ENCODE results near the gene IRAK1. TPM values are rescaled to one million over a fixed set of nuclear protein-coding genes. Genes with fewer than 3 reads are reported as not detected.

IRAK1 gene
- total and polyA plus RNA-seq, 9 of the 15 experiments (the other 6 are each of a cell fraction or from before 2014, with no cell fraction given), result 11.6 to 261 (median 91.6) TPM

GRCh38 chrX:153991013-153991580 lies 28.6 kb downstream of the IRAK1 start:
- H2AFZ ChIP-seq (ENCODE audit: low read depth, low read length), result no peak overlapping the region
- H3K9me3 ChIP-seq (replicated peaks; ENCODE audit: control insufficient read depth, insufficient read depth, low read depth, low read length), result no peaks in the 10 kb centered on the region
- FAIRE-seq (no peak), ATAC-seq (no peak), DNase-seq (ENCODE audit: extremely low read depth in 1 of 4, low spot score in 3 of 4) (no peak)
- in situ Hi-C loops (cut with MboI) (no loop called here), intact Hi-C loops (cut with micrococcal nuclease) (no loop called here)
- H3K36me3 ChIP-seq (ENCODE audit: control insufficient read depth, insufficient read depth, low read length), result no peaks in the 10 kb centered on the region
- WGBS (ENCODE audit: insufficient coverage, low coverage, missing lambda C conversion rate), result no CpG with 5 or more reads among the region's 3 CpGs
- H4K20me1 ChIP-seq (replicated peaks; ENCODE audit: control insufficient read depth, insufficient read depth, low read length), result no peaks in the 10 kb centered on the region
- POLR2A ChIA-PET, result interaction anchor here (1.0 kb wide), 1 partner anchor 17 kb away, joined by 4 read pairs; no protein-coding TSS in a partner anchor
- CTCF ChIA-PET (ENCODE audit: low intra/inter-chr PET ratio), result interaction anchor here (0.7 kb wide), 1 partner anchor 1078 kb away, joined by 3 read pairs; no protein-coding TSS in a partner anchor
- H3K4me2 ChIP-seq (ENCODE audit: insufficient read depth, low read length), result no peak overlapping the region
- H3K27me3 ChIP-seq (ENCODE audit: control insufficient read depth in 2 of 2, insufficient read depth in 2 of 2, low read length in 2 of 2), result no peaks in the 10 kb centered on the region
- H3K9me1 ChIP-seq (ENCODE audit: control insufficient read depth, insufficient read depth, low read length), result peaks cover 3% of the 10 kb centered on the region
- BruUV-seq (replicated peaks), result no TSS peak
- no peak overlapping the region for H3K9ac ChIP-seq (ENCODE audit: insufficient read depth in 1 of 2, low read depth in 2 of 2, low read length in 2 of 2)
- no peak overlapping the region for H3K4me3 ChIP-seq
- H3K27ac ChIP-seq (ENCODE audit: extremely low read depth, low read depth, low read length), result no peak overlapping the region
- H3K79me2 ChIP-seq (ENCODE audit: control insufficient read depth, insufficient read depth, low read length), result no peaks in the 10 kb centered on the region
- H3K4me1 ChIP-seq (replicated peaks in 1 of 2; ENCODE audit: control insufficient read depth in 2 of 2, insufficient read depth in 2 of 2, low read length in 2 of 2), result peaks cover 0 to 23% of the 10 kb centered on the region in 2 experiments; a peak in 3 of 5 replicates
- no peak for TF ChIP-seq POLR3G (IDR thresholded peaks at IDR 0.05; ENCODE audit: extremely low read depth, insufficient read length, insufficient replicate concordance)
- no peak for TF ChIP-seq ETV5 (CRISPR knock-in tag; IDR thresholded peaks at IDR 0.05; ENCODE audit: low read depth)
- TF ChIP-seq KDM5B (IDR thresholded peaks at IDR 0.05; ENCODE audit: insufficient replicate concordance, low read depth, low read length), result no peak
- TF ChIP-seq ZBTB8A (IDR thresholded peaks at IDR 0.05; ENCODE audit: partially characterized antibody), result no peak
- no peak for TF ChIP-seq TCFL5 (CRISPR knock-in tag; conservative IDR thresholded peaks at IDR 0.05)
- TF ChIP-seq, protein P1, sequence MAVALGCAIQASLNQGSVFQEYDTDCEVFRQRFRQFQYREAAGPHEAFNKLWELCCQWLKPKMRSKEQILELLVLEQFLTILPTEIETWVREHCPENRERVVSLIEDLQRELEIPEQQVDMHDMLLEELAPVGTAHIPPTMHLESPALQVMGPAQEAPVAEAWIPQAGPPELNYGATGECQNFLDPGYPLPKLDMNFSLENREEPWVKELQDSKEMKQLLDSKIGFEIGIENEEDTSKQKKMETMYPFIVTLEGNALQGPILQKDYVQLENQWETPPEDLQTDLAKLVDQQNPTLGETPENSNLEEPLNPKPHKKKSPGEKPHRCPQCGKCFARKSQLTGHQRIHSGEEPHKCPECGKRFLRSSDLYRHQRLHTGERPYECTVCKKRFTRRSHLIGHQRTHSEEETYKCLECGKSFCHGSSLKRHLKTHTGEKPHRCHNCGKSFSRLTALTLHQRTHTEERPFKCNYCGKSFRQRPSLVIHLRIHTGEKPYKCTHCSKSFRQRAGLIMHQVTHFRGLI (CRISPR knock-in tag; IDR thresholded peaks at IDR 0.05), result no peak
- TF ChIP-seq HNRNPLL (IDR thresholded peaks at IDR 0.05; ENCODE audit: low read depth, low read length, poor library complexity, severe bottlenecking), result no peak
- TF ChIP-seq SNAPC5 (CRISPR knock-in tag; IDR thresholded peaks at IDR 0.05), result no peak
- no peak for TF ChIP-seq SMAD4 (CRISPR knock-in tag; conservative IDR thresholded peaks at IDR 0.05)
- TF ChIP-seq THRAP3 (IDR thresholded peaks at IDR 0.05; ENCODE audit: borderline replicate concordance), result peak; percentile 83; the same call in 1 of the 2 replicates
- TF ChIP-seq, protein P2, sequence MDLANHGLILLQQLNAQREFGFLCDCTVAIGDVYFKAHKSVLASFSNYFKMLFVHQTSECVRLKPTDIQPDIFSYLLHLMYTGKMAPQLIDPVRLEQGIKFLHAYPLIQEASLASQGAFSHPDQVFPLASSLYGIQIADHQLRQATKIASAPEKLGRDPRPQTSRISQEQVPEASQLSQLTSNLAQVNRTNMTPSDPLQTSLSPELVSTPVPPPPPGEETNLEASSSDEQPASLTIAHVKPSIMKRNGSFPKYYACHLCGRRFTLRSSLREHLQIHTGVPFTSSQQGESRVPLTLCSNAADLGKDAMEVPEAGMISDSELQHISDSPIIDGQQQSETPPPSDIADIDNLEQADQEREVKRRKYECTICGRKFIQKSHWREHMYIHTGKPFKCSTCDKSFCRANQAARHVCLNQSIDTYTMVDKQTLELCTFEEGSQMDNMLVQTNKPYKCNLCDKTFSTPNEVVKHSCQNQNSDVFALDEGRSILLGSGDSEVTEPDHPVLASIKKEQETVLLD (IDR thresholded peaks at IDR 0.05), result peak; percentile 67; the same call in 1 of the 2 replicates
- TF ChIP-seq EHMT2 (IDR thresholded peaks at IDR 0.05), result no peak
- TF ChIP-seq ZNF445 (CRISPR knock-in tag; IDR thresholded peaks at IDR 0.05; ENCODE audit: low read depth), result no peak
- no peak for TF ChIP-seq E2F1 (CRISPR knock-in tag; IDR thresholded peaks at IDR 0.05)
- TF ChIP-seq NR4A1 (CRISPR knock-in tag; IDR thresholded peaks at IDR 0.05), result no peak
- no peak for TF ChIP-seq NR4A1 (tag; IDR thresholded peaks at IDR 0.05)
